8988T (cell line): Measurements from ENCODE around the gene SERTAD2.

ENCODE experiments used
- DNase-seq: peaks from one replicate; pipeline ENCODE4 v3.0.0; 2011

SERTAD2 gene

DNA sequence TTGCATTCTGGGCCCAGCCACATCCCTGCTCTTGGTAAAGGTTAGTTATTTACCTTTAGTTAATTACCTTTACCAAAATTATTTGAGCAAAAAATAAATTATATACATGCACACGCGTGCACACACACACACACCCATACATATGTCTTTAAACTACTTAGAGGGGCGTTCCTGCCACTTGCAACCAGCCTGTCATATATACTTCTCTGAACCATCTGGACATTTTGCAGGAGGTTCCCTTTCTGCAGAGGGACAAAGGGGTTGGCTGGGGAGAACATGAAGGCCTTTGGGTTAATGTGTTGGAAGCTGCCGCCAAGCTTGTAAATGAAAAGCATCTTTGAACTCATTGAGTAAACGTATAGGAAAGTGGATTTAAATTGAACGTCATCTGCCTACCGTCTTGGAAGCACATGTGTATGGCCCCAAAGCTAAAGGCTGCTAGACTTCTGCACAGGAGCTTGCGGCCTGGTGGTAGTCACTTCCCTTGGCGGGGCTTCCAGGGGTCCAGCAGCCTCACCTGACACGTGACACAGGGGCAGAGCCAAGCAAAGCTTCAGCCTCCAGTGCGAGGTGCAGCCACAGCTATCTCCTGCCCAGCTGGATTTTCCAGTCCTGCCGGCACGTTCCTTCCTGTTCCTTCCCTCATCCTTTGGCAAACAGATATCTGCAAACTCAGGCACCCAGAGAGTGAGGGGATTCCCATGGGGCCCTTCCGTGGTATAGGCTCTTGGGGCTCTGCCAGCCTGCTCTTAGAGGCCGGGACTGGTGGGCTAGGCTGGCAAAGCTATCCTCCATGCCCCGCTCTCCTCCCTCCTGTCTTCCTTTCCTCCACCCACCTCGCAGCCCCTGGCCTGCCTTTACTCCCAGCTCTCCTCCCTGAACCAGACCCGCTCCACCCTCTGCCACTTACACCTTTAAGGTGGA lies 46.1 kb downstream of the SERTAD2 start:
- no peak for DNase-seq

DNA sequence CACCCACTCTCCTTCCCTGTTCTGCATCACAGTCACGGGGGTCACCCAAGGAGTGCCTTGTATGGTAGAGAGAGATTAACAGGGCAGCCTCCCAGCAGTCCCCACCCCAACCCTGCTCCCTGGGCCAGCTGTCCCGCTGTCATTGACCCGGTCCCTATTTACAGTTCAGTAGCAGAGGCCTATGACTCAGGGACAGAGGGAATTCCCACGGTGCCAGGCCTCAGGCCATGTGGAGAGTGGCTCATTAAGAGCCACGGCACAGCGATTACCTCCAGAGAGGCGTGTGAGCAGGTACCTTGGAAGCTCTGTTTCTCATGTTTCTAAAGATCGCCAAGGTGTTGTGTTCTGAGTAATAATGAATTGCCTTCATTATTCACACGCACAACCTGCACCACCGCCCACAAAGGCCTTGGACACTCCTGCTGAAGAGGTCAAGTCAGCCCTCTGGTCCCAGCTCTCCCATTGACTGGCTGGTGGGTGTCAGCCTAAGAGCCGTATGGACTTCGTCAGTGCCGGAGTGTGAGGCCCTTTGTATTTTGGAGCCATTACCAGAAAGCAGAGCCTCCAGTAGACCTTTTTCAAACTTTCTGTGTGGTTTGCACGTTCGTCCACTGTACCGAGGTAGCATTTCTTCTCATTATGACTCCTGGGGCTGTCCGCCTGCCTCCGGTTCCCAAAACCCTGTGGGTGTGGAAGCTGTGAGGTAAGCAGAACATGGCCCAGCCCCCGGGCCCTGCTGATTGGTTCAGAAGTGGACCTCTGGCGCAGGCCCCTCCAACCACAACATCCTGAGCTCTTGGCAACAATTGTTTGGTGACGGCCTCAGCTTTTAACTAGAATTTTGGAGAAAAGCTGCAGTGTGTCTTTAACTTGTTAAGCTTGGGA lies 47.0 kb downstream of the SERTAD2 start:
- DNase-seq, result no peak

DNA sequence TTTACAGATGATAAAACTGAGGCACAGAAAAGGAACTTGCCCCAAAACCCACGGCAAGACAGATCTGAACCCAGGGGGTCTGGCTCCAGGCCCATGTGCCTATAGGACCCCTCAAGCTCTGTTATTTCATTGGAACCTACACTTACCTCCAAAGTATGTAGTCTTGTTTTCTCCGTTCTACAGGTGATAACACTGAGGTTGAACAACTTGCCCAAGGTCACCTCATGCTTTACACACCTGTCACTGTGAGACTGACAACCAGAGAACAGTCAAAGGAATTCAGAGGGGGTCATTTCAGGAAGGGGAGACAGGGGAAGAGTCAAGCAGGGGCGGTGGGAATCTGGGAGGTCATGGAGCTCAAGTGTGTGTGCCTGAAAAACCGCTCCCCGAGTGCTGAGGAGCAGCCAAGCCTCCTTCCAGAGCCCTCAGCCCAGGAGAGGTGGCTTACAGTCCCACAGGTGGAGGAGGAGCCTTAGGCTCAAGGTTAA lies 47.7 kb downstream of the SERTAD2 start:
- no peak for DNase-seq

DNA sequence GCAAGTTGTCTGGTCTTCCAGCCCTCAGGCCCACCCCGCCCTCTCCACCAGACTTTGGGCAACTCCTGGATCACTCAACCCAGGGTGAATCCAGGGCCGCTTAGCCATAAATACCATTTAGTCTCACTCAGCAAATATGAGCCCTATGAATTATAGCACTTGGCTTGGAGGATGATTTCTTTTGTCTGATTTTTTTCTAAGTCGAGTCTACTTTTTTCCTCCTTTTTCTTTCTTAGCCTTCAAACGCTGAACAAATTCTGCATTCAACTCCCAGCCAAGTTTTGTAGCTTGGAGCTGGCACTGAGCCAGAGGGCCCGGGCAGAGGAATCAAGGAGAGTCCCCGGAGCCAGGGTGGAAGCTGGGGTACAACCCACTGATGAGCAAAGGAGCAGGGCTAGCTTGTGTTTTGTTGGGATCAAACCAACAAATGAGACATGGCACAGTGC lies 48.7 kb downstream of the SERTAD2 start:
- no peak for DNase-seq

DNA sequence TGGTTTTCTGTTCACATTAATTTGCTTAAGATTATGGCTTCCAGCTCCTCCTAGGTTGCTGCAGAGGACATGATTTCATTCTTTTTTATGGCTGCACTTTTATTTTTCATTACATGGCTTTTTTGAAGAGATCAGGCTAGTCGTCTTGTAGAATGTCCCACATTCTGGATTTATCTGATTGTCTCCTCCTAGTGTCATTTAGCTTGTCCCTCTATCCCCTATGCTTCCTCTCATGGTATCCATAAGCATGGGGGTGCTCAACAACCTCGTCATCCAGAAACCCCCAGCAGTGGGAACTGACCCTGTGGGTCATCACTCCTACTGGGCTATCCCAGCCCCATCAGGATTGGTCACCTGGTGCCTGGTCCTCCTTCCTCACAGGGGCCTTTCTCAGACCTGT lies 49.6 kb downstream of the SERTAD2 start:
- no peak for DNase-seq

DNA sequence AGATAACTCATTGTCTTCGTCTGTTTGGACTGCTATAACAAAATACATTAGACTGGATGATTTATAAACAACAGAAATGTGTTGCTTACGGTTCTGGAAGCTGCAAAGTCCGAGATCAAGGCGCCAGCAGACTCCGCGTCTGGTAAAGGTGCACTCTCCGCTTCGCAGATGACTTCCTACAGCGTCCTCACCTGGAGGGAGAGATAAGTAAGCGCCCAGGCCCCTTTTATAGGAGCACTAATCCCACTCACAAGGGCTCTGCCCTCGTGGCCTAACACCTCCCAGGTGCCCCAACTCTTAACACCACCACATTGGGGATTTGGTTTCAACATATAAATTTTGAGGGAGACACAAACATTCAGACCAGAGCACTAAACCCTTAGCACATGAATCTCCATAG lies 51.3 kb downstream of the SERTAD2 start:
- DNase-seq, result no peak

DNA sequence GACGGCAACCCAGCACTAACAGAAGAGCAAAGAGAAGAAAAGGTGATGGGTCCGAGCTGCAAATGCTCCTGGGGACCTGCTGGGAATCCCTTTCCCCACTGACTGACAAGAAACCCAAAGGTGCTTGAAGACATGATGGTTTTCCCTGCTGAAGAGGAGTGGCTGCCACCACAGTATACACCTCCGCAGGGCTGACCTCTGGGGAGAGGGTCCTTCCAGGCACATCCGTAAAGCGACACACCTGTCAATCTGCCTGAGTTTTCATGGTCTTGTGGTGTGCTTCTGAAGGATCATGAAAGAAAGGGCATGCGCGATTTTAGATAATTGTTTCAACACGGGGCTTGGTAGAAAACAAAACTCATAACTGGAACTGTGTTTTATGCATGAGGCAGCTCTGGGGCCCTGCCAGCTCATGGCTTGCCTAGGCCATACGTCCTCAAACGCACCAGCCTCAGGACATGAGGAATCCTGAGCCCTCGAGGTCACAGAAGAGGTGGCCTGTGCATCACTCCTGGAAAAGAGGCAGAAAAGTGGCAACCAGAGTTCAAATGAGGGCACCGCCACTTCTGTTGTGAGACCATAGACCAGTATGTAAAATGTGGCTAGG lies 51.8 kb downstream of the SERTAD2 start:
- no peak for DNase-seq

DNA sequence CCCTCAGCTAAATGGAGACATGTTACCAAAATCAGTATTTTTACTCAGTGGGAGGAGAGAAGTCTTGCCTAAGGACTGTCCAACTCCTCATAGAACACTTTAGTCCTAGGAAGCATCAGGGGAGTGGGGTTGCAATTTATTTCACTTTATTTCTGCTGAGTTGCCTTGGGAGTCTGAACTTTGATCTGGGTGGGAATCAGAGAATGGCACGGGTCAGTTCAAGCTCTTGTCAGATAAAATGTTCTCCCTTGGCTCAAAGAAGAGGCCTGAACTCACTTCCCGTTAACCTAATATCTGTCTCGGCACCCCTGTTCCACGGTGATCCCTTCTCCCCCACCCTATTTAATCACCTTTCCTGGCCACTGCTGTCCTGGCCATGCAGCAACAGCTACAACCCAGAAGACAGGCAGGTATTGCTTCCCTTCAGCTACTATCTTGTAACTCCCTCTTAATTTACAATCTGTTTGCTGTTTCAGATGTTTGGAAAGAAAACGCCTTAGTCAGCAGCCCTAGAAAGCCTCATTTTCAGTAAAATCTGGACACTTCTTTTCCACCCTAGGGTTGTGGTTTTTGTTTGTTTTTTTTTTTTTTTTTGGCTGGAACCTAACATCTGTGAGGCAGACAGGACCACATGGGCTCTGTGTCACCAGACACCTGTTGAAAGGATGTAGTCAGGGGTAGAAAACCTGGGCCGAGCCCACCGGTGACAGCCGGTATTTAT lies 52.5 kb downstream of the SERTAD2 start:
- DNase-seq, result no peak

DNA sequence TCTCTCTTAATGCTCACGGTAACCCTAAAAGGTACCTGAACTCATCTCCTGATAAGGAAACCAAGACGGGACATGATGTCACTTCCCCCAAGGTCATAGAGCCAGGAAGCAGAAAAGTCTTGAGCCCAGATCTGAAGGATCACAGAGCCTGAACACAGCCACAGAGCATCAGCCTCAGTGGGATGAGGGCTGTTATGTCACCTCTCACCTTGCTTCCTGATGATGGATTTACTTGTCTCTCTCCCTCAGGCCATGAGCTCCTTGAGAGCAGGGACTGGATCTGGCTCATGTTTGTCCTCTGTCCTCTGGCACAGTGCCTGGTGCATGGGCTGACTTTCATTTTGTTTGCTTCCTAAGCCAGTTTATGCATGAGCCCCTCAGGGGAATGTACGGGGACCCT lies 54.2 kb downstream of the SERTAD2 start:
- DNase-seq, result no peak

DNA sequence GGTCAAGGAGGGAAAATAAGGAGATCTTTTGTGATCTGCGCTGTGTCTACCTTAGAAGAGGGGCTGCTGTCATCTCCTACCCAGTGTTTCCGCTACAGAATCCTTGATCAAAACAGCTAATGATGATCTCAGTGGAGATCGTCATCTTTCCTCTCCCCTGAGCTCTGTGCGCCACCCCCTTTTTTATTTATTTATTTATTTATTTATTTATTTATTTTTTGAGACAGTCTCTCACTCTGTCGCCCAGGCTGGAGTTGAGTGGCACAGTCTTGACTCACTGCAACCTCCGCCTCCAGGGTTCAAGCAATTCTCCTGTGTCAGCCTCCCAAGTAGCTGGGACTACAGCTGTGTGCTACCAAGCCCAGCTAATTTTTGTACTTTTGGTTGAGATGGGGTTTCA lies 55.5 kb downstream of the SERTAD2 start:
- no peak for DNase-seq

DNA sequence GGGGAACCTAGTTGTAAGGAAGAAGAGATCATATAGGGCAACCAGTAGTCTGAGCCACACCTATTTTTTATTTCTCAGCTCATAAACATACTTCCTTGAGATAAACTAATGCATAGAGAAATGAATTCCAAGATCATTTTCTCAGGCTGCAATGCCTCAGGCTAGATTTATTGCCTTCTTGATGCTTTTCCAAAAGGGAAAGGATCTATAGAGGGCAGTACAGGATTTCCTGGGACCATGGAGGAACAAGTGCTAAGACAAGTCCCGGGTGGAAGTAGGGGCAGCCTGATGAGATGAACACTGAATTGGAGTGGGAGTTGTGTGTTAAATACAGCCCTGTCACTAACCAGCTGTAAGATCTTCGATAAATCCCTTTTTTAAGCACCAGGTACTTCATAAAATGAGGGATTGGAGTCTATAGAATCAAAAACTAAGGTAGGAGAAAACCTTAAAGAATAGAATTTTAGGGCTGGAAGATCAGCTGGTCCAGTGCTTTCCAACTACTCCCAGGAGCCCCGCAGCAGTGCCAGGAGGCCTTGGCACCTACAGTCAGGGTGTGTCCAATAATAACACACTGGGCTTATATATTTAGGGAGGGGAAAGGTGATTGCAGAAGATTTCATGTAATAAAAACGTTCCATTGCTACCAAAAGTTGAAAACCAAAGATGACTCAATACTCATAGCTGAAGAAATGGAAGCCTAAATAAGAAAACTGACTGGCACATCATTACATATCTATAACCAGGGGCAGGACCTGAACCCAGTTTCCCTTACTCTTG lies 58.1 kb downstream of the SERTAD2 start:
- DNase-seq, result no peak

DNA sequence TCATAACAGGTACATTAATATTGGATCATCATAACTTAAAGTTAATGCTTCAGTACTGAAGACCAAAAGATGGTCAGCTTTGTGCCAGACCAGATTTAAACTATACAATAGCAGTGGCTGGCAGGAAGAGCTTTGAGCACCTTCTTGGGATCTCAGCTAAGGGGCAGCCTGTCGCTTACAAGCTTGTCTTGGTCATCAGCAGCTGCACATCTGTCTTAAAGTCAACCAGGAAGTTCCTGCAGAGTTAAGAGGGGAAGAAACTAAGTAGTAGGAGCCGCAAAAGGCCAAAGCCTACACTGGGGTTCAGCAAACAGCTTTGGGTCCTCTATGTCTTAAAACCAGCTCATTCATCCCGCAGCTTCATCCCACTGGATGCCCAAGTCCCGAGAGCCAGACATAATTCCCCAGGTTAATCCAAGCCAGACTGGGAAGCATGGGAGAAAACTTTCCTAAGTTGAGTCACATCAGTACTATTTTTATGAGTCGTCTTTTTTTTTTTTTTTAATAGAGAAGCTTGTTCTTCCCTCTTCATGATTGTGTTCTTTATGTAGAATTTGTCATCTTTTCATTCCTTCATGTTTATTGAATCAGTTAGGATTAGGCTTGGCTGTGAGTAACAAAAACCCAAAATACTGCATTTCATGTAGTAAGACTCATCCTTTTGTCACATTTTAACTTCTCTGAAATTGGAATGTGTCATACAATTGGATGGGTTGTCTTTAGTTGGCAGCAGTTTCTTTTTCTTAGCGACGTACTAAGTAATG lies 59.3 kb downstream of the SERTAD2 start:
- DNase-seq, result no peak

DNA sequence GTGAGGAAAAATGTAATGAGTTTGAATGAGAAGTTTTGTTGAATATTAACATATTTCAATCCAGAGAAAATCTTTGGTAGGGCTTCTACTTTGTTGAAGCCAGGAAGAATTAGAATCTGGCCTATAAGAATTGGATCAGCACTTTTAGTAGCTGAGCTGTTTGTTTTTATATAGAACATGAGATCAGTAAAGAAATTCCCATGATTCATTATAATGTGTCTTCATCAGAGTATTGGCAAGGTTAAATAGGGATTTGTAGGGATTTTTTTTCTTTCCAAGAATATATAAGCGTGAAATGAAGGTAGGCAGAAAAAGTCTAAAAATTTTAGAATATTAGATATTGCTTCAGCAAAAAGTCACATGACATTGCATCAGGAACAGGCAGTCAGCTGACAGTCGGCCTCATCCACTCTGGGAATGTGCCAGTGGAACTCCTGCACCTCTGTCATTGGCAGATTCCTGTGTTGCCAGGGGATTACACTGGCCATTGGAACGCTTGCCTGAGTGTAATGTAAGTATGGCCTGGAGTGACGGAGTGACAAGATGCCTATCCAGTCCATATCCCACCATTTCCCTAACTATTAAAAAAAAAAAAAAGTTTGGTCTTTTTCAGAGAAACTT lies 60.6 kb downstream of the SERTAD2 start:
- DNase-seq, result no peak

DNA sequence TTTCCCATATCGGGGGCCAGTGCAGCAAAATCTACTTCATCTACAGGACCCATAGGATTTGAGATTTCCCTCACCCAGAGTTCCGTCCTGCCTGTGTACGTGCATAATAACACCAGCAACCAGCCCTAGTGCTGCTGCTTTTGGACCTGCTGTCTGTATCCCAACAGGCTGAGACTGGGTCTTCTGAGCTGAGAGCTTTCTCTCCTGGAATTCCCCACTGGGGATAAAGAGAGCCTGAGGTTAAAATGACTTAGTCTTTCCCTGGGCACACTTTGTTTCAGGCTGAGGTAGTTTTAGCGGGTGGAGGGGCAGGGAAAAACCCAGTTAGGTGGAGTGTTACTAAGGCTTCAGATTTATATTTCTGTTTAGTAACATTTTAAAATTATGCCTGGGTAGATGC lies 62.5 kb downstream of the SERTAD2 start:
- DNase-seq, result no peak

DNA sequence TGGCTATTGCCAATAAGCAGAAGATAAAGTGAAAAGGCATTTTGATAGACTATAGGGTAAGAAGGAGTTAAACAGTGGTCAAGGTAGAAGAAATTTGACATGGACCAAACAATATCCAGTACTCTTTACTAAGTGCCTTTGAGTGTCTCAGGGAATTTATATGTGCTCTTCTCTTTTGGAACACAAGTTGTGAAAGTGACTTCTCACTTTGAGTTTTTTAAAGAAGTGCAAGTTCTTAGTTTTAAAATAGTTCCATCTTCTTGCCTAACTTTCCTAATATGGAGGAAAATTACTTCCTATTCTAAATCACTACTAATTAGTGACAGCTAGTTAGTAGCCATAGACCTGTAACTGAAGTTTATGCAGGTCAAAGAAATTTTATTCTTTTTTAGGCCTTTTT lies 66.2 kb downstream of the SERTAD2 start:
- no peak for DNase-seq

DNA sequence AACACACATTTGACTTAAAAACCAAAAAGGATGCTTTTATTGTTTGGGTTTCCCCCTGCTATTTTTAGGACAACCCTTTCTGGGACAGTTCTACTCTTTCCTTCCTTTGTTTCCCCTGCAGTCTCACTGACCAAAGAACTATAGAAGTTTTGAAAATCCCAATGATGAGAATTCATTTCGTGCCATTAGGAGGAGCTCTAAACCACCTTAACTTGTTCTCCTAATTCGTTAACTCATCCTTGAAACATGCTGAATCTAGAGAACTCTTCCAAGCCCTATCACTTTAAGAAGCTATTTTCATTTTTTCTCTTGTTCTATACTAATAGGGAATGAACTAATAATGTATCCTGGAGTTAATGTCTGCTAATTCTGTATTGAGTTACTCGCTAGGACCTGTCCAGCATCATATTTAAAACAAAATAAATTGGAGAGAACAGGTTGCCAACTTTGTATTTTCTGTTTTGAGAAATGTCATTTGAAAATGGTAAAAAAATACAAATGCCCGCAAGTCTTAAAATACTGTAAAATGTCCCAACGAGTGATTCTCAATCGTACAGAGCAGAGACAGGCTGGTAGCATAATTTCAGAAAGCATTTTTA lies 66.7 kb downstream of the SERTAD2 start:
- no peak for DNase-seq

DNA sequence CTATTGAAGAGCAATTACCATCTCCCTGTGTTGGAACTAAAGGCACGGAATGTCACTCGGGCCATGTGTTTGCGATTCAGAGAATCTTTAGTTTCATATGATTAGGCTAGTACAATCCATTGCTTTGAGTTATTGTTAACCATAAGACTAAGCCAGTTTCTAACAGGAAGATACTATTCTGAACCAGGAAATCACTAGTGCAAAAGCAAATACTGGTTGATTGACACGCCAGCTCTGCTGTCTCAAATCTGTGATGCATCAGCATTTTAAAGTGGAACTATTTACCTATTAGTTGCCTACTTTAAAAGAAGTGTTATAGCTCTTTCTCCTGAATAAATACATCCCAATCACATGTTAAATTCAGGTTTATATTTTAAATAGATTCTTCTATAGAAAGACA lies 67.7 kb downstream of the SERTAD2 start:
- DNase-seq, result no peak

DNA sequence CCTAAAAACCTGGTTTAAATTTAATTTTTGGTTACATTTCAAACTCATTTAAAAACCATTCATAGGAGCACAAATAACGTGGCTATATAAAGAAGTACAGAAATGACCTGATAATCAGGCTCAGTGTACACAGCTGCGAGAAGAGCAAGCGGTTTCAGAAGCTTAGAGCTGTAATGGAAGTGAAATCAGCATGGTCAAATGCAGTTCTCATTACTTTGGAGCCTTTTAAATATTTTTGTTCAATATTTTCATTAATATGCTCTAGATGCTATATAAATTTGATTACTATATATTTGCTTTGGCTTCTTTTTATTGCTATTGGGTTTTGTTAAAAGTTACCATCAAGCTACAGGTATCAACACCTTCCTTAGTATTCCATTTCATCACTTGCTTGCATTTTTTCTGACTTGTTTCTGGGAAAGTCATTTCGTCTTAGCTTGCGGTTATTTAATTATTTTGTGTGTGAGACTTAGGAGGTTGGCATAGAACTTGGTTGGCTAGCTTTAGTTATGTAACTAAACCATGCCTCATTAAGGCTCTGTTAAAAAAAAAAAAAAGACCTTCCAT lies 70.9 kb downstream of the SERTAD2 start:
- no peak for DNase-seq

DNA sequence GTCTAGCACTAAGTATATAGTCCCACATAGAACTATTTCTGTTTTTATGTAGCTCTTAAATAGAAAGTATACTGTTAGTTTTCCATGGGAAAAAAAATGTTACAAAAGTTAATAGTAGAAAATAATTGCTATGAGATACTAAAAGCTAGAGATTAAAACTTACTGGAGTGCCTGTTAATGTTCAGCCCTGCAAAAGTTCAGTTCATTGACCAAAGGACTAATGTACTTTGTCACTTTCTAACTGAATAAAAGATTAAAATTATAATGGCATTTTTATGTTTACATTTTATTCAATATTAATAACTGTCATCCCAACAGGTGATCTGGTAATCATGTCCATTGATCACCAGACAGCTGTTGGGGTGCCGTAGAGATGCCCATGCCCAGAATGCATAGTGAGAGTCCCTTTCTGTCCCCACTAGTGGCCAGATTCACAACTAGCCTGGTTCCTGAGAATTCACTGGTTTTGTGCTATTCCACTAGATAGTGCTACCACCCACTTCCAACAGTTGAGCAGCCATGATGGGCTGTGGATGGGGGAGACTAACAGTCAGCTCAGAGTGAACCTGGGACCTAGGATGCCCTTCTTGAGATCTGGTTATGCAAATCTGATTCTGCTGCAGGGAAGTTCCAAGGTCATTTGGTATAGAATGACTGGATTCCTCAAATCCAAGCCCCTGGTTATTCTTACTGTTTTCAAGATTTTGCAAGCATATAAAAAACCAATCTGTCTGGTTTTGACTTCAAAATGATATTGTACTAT lies 71.8 kb downstream of the SERTAD2 start:
- no peak for DNase-seq
